GM23338 (cell line): ENCODE results near the gene PIP5K1C. TPM values are rescaled to one million over a fixed set of nuclear protein-coding genes. Genes with fewer than 3 reads are reported as not detected.

Source experiments
- ATAC-seq: fragments of 200-7000 bp; cut with Tn5 transposase; 3 replicates; pipeline ENCODE4 v1.9.1; 2020
- DNase-seq: peaks from one replicate; pipeline ENCODE4 v3.0.0-alpha.2; 2015; ENCODE audit warnings: low spot score
- H2AFZ ChIP-seq: fragments of 200-600 bp; sonication (generic); 2 replicates; pipeline ENCODE4 v1.8.0; 2016; ENCODE audit warnings: antibody characterized with exemption, mild to moderate bottlenecking, moderate library complexity
- H3F3A ChIP-seq: fragments of 200-600 bp; sonication (generic); replicated peaks from 2 replicates; pipeline ENCODE4 v1.8.0; 2017; ENCODE audit warnings: antibody characterized with exemption, mixed run types, low read depth
- H3K27ac ChIP-seq: fragments of 200-600 bp; sonication (generic); 2 replicates; pipeline ENCODE4 v1.6.1; 2016; ENCODE audit warnings: low read depth
- H3K27me3 ChIP-seq: fragments of 200-600 bp; sonication (generic); 2 replicates; pipeline ENCODE4 v1.8.0; 2016; ENCODE audit warnings: mild to moderate bottlenecking, mixed run types, moderate library complexity; ENCODE audit not compliant: insufficient read depth
- H3K36me3 ChIP-seq: fragments of 200-600 bp; sonication (generic); 2 replicates; pipeline ENCODE4 v1.8.0; 2016; ENCODE audit warnings: mild to moderate bottlenecking; ENCODE audit not compliant: insufficient read depth
- H3K4me1 ChIP-seq: fragments of 200-600 bp; sonication (generic); 2 replicates; pipeline ENCODE4 v1.8.0; 2016; ENCODE audit warnings: mild to moderate bottlenecking, moderate library complexity; ENCODE audit not compliant: insufficient read depth
- H3K4me2 ChIP-seq: fragments of 200-600 bp; sonication (generic); 2 replicates; pipeline ENCODE4 v1.7.1; 2017; ENCODE audit warnings: mixed run types
- H3K4me3 ChIP-seq: fragments of 200-600 bp; sonication (generic); 2 replicates; pipeline ENCODE4 v1.6.1; 2016; ENCODE audit warnings: mixed run types
- H3K79me2 ChIP-seq: fragments of 200-600 bp; sonication (generic); replicated peaks from 2 replicates; pipeline ENCODE4 v1.8.0; 2017; ENCODE audit warnings: mild to moderate bottlenecking; ENCODE audit not compliant: insufficient read depth
- H3K9me2 ChIP-seq: fragments of 200-600 bp; sonication (generic); 2 replicates; pipeline ENCODE4 v1.8.0; 2017; ENCODE audit not compliant: insufficient read depth
- H4K20me1 ChIP-seq: fragments of 200-600 bp; sonication (generic); replicated peaks from 2 replicates; pipeline ENCODE4 v1.8.0; 2017; ENCODE audit warnings: mild to moderate bottlenecking; ENCODE audit not compliant: insufficient read depth
- H3K27ac Mint-ChIP-seq: 2 replicates; pipeline ENCODE4 v1.8.0; 2020; ENCODE audit warnings: inconsistent platforms, mild to moderate bottlenecking, moderate library complexity, mixed read lengths
- H3K27me3 Mint-ChIP-seq: 3 replicates; pipeline ENCODE4 v1.8.0; 2022; ENCODE audit warnings: low read depth, mild to moderate bottlenecking, moderate library complexity, mixed read lengths, inconsistent platforms; ENCODE audit not compliant: insufficient read depth, poor library complexity
- H3K36me3 Mint-ChIP-seq: 3 replicates; pipeline ENCODE4 v1.8.0; 2021; ENCODE audit warnings: low read depth, mild to moderate bottlenecking, inconsistent platforms, moderate library complexity, mixed read lengths
- H3K4me1 Mint-ChIP-seq: 3 replicates; pipeline ENCODE4 v1.8.0; 2020; ENCODE audit warnings: mild to moderate bottlenecking, inconsistent platforms, mixed read lengths
- H3K4me3 Mint-ChIP-seq: 3 replicates; pipeline ENCODE4 v1.8.0; 2021; ENCODE audit warnings: moderate library complexity, mild to moderate bottlenecking, inconsistent platforms, mixed read lengths
- H3K9me3 Mint-ChIP-seq: 3 replicates; pipeline ENCODE4 v1.8.0; 2020; ENCODE audit warnings: moderate library complexity, mild to moderate bottlenecking, inconsistent platforms, mixed read lengths
- CREB1 ChIP-seq: fragments of 250-450 bp; sonication (Bioruptor Pico); IDR thresholded peaks from 2 replicates; pipeline ENCODE4 v1.5.0; 2020; ENCODE audit warnings: low read depth, mild to moderate bottlenecking, moderate library complexity
- ETS1 ChIP-seq: IDR thresholded peaks from 2 replicates; pipeline ENCODE4 v1.6.1; 2016; ENCODE audit warnings: antibody characterized with exemption
- EZH2 ChIP-seq: fragments of 200-600 bp; sonication (generic); IDR thresholded peaks from one replicate; pipeline ENCODE4 v1.8.0; 2017; ENCODE audit warnings: antibody characterized with exemption, mild to moderate bottlenecking, low read depth; ENCODE audit not compliant: unreplicated experiment
- EZH2phosphoT487 ChIP-seq: fragments of 200-600 bp; sonication (generic); IDR thresholded peaks from one replicate; pipeline ENCODE4 v1.8.1; 2018; ENCODE audit warnings: antibody characterized with exemption; ENCODE audit not compliant: unreplicated experiment
- JUNB ChIP-seq: IDR thresholded peaks from one replicate; pipeline ENCODE4 v1.6.1; 2016; ENCODE audit warnings: antibody characterized with exemption; ENCODE audit not compliant: unreplicated experiment
- POLR2AphosphoS5 ChIP-seq: IDR thresholded peaks from 2 replicates; pipeline ENCODE4 v1.6.1; 2016; ENCODE audit warnings: antibody characterized with exemption, low read depth
- REST ChIP-seq: IDR thresholded peaks from one replicate; pipeline ENCODE4 v1.6.1; 2018; ENCODE audit warnings: antibody characterized with exemption; ENCODE audit not compliant: unreplicated experiment
- STAT1 ChIP-seq: IDR thresholded peaks from one replicate; pipeline ENCODE4 v1.6.1; 2016; ENCODE audit warnings: antibody characterized with exemption; ENCODE audit not compliant: unreplicated experiment
- ZNF331 ChIP-seq: fragments of 250-450 bp; sonication (Bioruptor Pico); IDR thresholded peaks from 2 replicates; pipeline ENCODE4 v1.5.0; 2020; ENCODE audit warnings: low read depth, mild to moderate bottlenecking, moderate library complexity
- polyA plus RNA-seq: library from polyadenylated mRNA; unstranded; fragments of >200 nt; fragmentation: Nextera tagmentation; extraction: Ambion mirVana; gene quantifications from 2 replicates; pipeline ENCODE4 v1.2.1, GENCODE V29; 2016
- total RNA-seq: library from RNA; depleted of rRNA; stranded (reverse); fragments of >200 nt; shearing (Covaris generic); gene quantifications from 2 replicates; pipeline ENCODE4 v1.2.3, GENCODE V29; 2014
- TF ChIP-seq, protein P1 (sequence below): fragments of 250-450 bp; sonication (Bioruptor Pico); IDR thresholded peaks from 2 replicates; pipeline ENCODE4 v1.5.0; 2020; ENCODE audit warnings: mild to moderate bottlenecking, moderate library complexity
- TF ChIP-seq, protein P2 (sequence below), 2 experiments: fragments of 200-600 bp in 1 of 2; sonication (generic) in 1 of 2; conservative IDR thresholded peaks; 2 replicates each; pipeline versions ENCODE4 v1.5.1 to v1.6.1; 2016 to 2017; ENCODE audit warnings: antibody characterized with exemption in 2 of 2, low read depth in 2 of 2, mild to moderate bottlenecking in 2 of 2, moderate library complexity in 1 of 2

Gene PIP5K1C
- total and polyA plus RNA-seq, 2 experiments from 2014 or later, result 11.8 to 46.7 TPM

DNA sequence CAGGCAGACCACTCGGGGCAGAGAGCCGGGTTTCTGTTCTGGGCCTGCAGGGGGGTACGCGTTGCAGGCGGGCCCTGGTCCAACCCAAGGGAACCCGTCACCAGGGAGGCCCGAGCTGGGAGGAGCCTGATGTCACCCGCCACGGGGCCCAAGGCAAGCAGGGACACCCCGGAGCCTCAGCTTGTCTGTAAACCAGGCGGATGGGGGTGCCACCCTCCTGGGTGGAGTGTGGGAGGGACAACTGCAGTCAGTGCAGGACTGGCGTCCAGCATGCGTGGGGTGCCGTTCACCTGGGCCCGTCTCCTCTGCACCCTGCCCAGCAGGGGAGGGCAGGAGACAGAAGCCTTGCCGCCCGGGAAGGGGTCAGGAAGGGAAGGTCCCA is 80.6 kb downstream of the PIP5K1C start (continued):
- TF ChIP-seq, protein P1, sequence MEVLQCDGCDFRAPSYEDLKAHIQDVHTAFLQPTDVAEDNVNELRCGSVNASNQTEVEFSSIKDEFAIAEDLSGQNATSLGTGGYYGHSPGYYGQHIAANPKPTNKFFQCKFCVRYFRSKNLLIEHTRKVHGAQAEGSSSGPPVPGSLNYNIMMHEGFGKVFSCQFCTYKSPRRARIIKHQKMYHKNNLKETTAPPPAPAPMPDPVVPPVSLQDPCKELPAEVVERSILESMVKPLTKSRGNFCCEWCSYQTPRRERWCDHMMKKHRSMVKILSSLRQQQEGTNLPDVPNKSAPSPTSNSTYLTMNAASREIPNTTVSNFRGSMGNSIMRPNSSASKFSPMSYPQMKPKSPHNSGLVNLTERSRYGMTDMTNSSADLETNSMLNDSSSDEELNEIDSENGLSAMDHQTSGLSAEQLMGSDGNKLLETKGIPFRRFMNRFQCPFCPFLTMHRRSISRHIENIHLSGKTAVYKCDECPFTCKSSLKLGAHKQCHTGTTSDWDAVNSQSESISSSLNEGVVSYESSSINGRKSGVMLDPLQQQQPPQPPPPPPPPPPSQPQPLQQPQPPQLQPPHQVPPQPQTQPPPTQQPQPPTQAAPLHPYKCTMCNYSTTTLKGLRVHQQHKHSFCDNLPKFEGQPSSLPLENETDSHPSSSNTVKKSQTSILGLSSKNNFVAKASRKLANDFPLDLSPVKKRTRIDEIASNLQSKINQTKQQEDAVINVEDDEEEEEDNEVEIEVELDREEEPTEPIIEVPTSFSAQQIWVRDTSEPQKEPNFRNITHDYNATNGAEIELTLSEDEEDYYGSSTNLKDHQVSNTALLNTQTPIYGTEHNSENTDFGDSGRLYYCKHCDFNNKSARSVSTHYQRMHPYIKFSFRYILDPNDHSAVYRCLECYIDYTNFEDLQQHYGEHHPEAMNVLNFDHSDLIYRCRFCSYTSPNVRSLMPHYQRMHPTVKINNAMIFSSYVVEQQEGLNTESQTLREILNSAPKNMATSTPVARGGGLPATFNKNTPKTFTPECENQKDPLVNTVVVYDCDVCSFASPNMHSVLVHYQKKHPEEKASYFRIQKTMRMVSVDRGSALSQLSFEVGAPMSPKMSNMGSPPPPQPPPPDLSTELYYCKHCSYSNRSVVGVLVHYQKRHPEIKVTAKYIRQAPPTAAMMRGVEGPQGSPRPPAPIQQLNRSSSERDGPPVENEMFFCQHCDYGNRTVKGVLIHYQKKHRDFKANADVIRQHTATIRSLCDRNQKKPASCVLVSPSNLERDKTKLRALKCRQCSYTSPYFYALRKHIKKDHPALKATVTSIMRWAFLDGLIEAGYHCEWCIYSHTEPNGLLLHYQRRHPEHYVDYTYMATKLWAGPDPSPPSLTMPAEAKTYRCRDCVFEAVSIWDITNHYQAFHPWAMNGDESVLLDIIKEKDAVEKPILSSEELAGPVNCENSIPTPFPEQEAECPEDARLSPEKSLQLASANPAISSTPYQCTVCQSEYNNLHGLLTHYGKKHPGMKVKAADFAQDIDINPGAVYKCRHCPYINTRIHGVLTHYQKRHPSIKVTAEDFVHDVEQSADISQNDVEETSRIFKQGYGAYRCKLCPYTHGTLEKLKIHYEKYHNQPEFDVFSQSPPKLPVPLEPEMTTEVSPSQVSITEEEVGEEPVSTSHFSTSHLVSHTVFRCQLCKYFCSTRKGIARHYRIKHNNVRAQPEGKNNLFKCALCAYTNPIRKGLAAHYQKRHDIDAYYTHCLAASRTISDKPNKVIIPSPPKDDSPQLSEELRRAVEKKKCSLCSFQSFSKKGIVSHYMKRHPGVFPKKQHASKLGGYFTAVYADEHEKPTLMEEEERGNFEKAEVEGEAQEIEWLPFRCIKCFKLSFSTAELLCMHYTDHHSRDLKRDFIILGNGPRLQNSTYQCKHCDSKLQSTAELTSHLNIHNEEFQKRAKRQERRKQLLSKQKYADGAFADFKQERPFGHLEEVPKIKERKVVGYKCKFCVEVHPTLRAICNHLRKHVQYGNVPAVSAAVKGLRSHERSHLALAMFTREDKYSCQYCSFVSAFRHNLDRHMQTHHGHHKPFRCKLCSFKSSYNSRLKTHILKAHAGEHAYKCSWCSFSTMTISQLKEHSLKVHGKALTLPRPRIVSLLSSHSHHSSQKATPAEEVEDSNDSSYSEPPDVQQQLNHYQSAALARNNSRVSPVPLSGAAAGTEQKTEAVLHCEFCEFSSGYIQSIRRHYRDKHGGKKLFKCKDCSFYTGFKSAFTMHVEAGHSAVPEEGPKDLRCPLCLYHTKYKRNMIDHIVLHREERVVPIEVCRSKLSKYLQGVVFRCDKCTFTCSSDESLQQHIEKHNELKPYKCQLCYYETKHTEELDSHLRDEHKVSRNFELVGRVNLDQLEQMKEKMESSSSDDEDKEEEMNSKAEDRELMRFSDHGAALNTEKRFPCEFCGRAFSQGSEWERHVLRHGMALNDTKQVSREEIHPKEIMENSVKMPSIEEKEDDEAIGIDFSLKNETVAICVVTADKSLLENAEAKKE, result no peak
- TF ChIP-seq STAT1, result no peak

DNA sequence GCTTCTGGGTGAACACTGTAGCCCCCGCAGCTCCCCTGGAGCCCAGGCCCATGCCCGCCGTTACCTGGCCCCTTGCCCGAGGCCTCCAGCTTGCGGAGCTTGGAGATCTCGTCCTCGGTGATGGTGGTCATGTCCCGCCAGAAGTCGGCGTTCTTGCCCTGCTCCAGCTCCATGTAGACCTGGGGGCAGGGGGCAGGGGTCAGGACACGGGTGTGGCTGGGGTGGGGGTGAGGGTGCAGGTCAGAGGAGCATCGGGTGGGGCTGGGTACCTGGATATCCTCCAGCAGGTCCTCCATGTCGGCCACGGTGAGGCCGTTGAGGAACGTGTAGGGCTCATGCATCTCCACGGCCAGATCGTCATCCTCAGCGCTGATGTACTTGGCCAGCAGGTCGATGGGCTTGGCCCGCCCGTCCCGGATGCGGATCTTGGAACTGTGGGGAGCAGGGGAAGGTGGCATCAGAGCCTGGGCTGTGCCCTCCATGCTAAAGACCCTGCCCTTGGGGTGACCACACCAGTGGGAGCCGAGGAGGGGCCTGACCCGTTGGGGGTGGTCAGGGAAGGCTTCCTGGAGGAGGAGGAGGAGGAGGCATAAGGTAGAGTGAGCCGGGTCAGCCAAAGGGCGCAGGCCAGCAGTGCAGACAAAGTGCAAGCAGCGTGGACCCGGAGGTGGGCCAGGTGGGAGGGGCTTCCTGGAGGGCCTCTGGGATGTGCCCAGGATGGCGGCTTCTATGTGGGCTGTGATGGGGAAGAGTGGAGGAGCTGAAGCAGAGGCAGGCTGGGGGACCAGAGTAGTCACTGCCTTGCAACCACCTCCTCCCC is 81.2 kb downstream of the PIP5K1C start:
- Histone ChIP-seq H3K79me2 (no peaks in the 10 kb centered on the region), H3K27me3 (no peaks in the 10 kb centered on the region), H4K20me1 (peaks cover 5% of the 10 kb centered on the region), H3K9me2 (no peaks in the 10 kb centered on the region), H3K4me3 (no peak overlapping the region), H3F3A (0 out of 2 replicates have a peak, but pooled peaks cover 4% of the 10 kb centered on the region), H3K4me2 (no peak overlapping the region), H3K27ac (no peak overlapping the region), H3K4me1 (no peaks in the 10 kb centered on the region), H3K36me3 (no peaks in the 10 kb centered on the region), H2AFZ (no peak overlapping the region)
- Mint-ChIP-seq H3K4me3 (no peak overlapping the region), H3K4me1 (no peaks in the 10 kb centered on the region), H3K27me3 (peaks cover 4% of the 10 kb centered on the region), H3K27ac (no peak overlapping the region), H3K36me3 (peaks cover 18% of the 10 kb centered on the region), H3K9me3 (no peaks in the 10 kb centered on the region)
- peak; percentile 18 for ATAC-seq
- no peak for DNase-seq
- no peak for TF ChIP-seq REST
- TF ChIP-seq POLR2AphosphoS5, result no peak
- no peak for TF ChIP-seq STAT1
- TF ChIP-seq ZNF331 (CRISPR knock-in tag), result no peak
- no peak for TF ChIP-seq ETS1
- TF ChIP-seq, protein P2, sequence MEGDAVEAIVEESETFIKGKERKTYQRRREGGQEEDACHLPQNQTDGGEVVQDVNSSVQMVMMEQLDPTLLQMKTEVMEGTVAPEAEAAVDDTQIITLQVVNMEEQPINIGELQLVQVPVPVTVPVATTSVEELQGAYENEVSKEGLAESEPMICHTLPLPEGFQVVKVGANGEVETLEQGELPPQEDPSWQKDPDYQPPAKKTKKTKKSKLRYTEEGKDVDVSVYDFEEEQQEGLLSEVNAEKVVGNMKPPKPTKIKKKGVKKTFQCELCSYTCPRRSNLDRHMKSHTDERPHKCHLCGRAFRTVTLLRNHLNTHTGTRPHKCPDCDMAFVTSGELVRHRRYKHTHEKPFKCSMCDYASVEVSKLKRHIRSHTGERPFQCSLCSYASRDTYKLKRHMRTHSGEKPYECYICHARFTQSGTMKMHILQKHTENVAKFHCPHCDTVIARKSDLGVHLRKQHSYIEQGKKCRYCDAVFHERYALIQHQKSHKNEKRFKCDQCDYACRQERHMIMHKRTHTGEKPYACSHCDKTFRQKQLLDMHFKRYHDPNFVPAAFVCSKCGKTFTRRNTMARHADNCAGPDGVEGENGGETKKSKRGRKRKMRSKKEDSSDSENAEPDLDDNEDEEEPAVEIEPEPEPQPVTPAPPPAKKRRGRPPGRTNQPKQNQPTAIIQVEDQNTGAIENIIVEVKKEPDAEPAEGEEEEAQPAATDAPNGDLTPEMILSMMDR (conservative IDR thresholded peaks at IDR 0.05; ENCODE audit: low read depth in 2 of 2), result no peak; a peak in 1 of 4 replicates
- no peak for TF ChIP-seq CREB1 (CRISPR knock-in tag)
- TF ChIP-seq EZH2, result no peak
- TF ChIP-seq EZH2phosphoT487, result no peak
- no peak for TF ChIP-seq JUNB
